ENCODE results near the gene GABBR2. TPM values are rescaled to one million over a fixed set of nuclear protein-coding genes. Genes with fewer than 3 reads are reported as not detected.

Gene GABBR2
- total RNA-seq, 1 donor from 2014 or later: not detected

DNA sequence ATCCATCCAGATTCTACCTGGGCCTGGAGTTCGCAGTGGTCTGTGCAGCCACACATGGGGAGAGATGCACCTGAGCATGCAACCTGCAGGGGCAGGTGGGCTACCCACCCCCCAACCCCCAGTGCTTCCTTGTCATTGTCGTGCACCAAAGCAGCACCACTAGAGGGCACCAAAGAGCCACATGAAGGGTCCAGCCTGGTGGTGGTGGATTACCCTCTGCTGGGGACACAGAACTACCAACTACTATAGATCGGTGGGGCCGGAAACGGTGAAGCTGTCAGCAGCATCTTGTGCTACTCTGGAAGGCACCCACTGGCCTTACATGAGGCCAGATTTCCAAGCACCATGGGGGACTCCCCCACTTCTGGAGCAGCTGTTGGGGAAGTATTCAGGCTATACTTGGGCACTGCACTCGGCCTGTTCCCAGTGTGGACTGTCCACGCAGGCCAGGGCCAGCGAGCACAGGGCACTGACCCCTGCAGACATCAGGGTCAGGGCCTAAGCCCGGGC lies 393.1 kb downstream of the GABBR2 start:
- no peak overlapping the region for H3K27ac Mint-ChIP-seq
- intact Hi-C loops (cut with micrococcal nuclease): loop anchor here (1.0 kb wide), 2 partner anchors 461 to 476 kb away; no protein-coding TSS in a partner anchor
- peaks cover 4% of the 10 kb centered on the region for H3K27me3 Mint-ChIP-seq (ENCODE audit: low read depth)
- no peaks in the 10 kb centered on the region for H3K36me3 Mint-ChIP-seq (ENCODE audit: low read depth)
- H3K4me1 Mint-ChIP-seq (ENCODE audit: low read depth): peaks cover 2% of the 10 kb centered on the region
- H3K4me3 Mint-ChIP-seq (ENCODE audit: low read depth): no peak overlapping the region
- peak; percentile 65 for DNase-seq (ENCODE audit: low spot score)
- H3K9me3 Mint-ChIP-seq: no peaks in the 10 kb centered on the region

DNA sequence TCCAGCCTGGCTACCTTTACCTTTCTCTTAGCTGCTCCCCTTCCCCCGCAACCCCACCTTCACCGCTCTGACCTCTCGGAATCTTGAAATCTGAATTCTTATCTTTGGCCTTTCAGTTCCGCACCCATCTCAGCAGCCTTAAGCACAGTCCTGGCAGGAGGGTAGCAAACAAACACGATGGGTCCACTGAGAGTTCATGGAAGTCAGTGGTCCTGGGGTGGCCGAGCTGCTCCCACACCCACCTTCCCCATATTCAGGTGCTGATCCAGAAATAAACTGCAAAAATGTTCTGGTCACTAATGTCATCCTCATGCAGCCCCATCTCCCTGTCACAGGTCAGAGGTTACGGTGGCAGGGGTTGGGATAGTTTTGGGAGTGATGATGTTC lies 393.7 kb downstream of the GABBR2 start:
- Mint-ChIP-seq H3K36me3 (ENCODE audit: low read depth) (no peaks in the 10 kb centered on the region), H3K4me1 (ENCODE audit: low read depth) (peaks cover 2% of the 10 kb centered on the region), H3K9me3 (no peaks in the 10 kb centered on the region), H3K4me3 (ENCODE audit: low read depth) (no peak overlapping the region), H3K27me3 (ENCODE audit: low read depth) (peaks cover 4% of the 10 kb centered on the region), H3K27ac (no peak overlapping the region)
- no peak for DNase-seq (ENCODE audit: low spot score)
- intact Hi-C loops (cut with micrococcal nuclease): loop anchor here (1.0 kb wide), 2 partner anchors 461 to 476 kb away; no protein-coding TSS in a partner anchor

DNA sequence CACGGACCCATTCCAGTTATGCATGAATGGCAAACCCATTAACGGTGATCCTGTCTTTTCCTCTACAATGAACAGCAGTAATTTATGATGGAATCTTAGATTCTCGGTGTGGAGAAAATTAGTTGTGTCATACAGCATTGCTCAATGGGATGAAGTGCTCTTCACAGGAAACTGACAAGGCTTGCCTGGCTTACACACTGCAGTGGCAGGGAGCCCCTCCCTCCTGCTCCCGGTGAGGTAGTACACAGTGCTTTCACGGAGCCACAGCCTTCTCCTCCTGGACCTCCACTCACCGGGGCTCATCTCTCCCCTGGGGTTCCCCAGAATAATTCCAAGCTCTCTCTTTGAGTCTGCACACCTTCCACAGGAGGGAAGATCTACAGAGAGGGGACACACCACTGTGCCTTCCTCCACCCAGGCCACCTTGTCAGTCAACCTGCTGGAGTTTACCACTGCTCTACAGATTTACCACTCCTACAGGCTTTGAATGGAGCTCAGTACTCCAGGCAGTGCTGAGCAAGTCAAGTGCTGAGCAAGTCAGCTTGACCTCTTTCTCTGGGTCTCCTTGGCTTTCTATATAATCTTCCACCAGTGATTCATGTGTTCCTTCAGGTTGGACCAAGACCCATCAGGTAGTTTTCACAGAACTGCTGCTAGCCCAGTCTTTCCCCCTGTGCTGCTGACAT lies 394.2 kb downstream of the GABBR2 start:
- no peaks in the 10 kb centered on the region for H3K9me3 Mint-ChIP-seq
- H3K36me3 Mint-ChIP-seq (ENCODE audit: low read depth): no peaks in the 10 kb centered on the region
- H3K4me1 Mint-ChIP-seq (ENCODE audit: low read depth): peaks cover 2% of the 10 kb centered on the region
- DNase-seq (ENCODE audit: low spot score): no peak
- no peak overlapping the region for H3K4me3 Mint-ChIP-seq (ENCODE audit: low read depth)
- intact Hi-C loops (cut with micrococcal nuclease): loop anchor here (1.0 kb wide), 2 partner anchors 462 to 477 kb away; no protein-coding TSS in a partner anchor
- H3K27ac Mint-ChIP-seq: no peak overlapping the region
- H3K27me3 Mint-ChIP-seq (ENCODE audit: low read depth): peaks cover 4% of the 10 kb centered on the region

DNA sequence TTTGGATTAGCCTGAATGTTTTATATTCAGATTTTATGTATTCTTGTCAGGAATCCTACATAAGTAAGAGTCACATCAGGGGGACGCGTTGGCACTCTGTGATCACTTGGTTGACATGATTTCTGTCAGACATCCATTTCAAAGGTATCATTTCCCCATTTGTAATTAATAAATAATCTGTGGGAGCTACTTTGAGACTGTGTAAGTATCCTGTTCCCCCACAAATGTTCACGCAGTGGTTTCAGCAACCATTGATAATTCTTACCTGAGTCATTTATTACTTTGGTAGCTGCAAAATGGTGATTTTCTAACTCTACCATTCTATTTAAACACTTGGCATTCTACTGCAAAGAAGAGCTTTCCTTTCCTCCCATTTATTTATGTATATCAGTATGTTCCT lies 396.4 kb downstream of the GABBR2 start:
- H3K27me3 Mint-ChIP-seq (ENCODE audit: low read depth): peaks cover 4% of the 10 kb centered on the region
- intact Hi-C loops (cut with micrococcal nuclease): no loop called here

DNA sequence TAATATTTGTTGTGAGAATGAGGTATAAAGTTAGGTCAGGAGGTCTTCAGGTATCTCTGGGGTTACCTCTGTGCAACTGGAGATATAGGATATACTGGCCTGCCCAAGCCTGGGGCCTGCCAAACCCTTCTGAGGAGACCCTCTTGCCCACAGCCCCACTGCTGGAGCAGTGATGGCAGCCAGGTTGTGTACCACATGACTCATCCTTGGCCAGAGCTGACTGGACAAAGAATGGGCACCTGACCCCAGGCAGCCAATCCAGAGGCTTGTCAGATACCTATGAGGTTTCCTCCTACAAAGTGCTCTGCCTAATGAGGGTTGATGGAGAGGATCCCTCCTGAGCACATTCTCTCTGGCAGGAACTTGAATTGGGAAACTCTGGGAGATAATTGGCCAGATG lies 397.2 kb downstream of the GABBR2 start:
- no peaks in the 10 kb centered on the region for H3K36me3 Mint-ChIP-seq (ENCODE audit: low read depth)
- H3K9me3 Mint-ChIP-seq: no peaks in the 10 kb centered on the region
- no peak overlapping the region for H3K27ac Mint-ChIP-seq
- no peak for DNase-seq (ENCODE audit: low spot score)
- H3K27me3 Mint-ChIP-seq (ENCODE audit: low read depth): peaks cover 4% of the 10 kb centered on the region
- H3K4me1 Mint-ChIP-seq (ENCODE audit: low read depth): peaks cover 2% of the 10 kb centered on the region
- no peak overlapping the region for H3K4me3 Mint-ChIP-seq (ENCODE audit: low read depth)
- intact Hi-C loops (cut with micrococcal nuclease): no loop called here

More for the DNA sequence above, 396.4 kb downstream of the GABBR2 start:
- Mint-ChIP-seq H3K36me3 (ENCODE audit: low read depth) (no peaks in the 10 kb centered on the region), H3K9me3 (no peaks in the 10 kb centered on the region), H3K4me1 (ENCODE audit: low read depth) (peaks cover 2% of the 10 kb centered on the region), H3K4me3 (ENCODE audit: low read depth) (no peak overlapping the region), H3K27ac (no peak overlapping the region)
- DNase-seq (ENCODE audit: low spot score): no peak

DNA sequence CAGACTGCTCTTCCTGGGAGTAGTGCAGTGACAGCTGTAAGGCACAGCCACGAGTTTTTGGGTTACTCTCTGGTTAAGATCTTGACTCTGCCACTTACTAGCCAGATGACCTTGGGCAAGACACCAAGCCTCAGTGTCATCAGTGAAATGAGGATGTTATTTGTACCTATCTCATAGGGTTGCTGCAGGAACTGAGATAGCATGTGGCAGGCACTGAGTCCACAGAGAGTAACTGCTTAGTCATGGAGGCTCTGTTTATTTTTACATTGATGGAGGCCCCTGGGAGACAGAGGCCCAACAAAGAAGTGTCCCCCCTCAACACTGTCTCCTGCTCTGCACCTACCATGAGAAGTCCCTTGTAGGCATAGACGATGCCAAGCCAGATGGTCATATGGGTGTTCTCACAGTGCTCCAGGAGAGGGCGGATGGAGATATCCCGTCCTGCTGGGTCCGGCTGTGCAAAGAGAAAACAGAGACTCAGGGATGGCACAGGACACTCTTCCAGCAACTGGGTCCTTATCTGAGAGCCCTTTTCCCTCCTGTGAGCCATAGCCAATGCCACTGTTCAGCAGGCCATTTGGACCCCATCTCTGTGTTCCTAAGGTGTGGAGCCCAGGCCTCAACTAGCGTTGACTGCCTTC lies 397.9 kb downstream of the GABBR2 start:
- no peak overlapping the region for H3K4me3 Mint-ChIP-seq (ENCODE audit: low read depth)
- no peak for DNase-seq (ENCODE audit: low spot score)
- peaks cover 4% of the 10 kb centered on the region for H3K27me3 Mint-ChIP-seq (ENCODE audit: low read depth)
- H3K36me3 Mint-ChIP-seq (ENCODE audit: low read depth): no peaks in the 10 kb centered on the region
- intact Hi-C loops (cut with micrococcal nuclease): no loop called here
- H3K4me1 Mint-ChIP-seq (ENCODE audit: low read depth): peaks cover 2% of the 10 kb centered on the region
- no peak overlapping the region for H3K27ac Mint-ChIP-seq
- H3K9me3 Mint-ChIP-seq: no peaks in the 10 kb centered on the region

DNA sequence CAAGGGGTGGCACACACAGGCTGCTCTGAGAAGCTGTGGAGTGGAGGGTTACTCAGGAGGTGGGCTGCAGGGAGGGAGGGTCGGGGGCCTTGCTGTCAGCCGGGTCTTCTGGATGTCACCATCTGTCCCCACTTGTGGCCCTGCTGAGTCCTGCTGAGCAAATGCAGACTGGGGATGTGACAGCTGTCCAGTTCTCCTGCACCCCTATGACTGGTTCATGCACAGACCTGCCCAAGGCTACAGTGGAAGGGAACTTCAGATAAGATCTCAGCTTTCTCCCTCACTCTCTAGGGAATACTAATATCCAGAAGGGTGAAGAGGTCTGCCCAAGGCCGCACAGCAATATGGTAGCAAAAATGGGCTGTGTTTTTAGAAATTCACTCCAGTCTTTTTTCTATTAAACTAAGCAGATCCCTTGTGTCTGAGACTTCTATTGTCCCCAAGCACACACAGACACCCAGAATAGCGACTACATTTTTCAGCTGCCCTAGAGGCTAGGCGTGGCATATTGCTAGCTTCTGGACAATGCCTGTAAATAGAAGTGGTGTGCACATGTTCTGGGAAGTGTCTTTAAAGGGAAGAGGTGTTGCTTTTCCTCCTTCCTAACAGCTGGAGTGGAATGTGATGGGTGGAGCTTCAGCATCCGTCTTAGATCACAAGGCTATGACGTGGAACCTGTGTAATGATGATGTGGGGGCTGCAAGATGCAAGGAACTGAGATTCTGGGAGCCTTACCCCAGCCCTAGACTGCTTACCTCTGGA lies 402.2 kb downstream of the GABBR2 start:
- Mint-ChIP-seq H3K9me3 (no peaks in the 10 kb centered on the region), H3K4me3 (ENCODE audit: low read depth) (no peak overlapping the region), H3K27ac (no peak overlapping the region), H3K4me1 (ENCODE audit: low read depth) (no peaks in the 10 kb centered on the region), H3K36me3 (ENCODE audit: low read depth) (no peaks in the 10 kb centered on the region), H3K27me3 (ENCODE audit: low read depth) (no peaks in the 10 kb centered on the region)
- intact Hi-C loops (cut with micrococcal nuclease): no loop called here
- no peak for DNase-seq (ENCODE audit: low spot score)

DNA sequence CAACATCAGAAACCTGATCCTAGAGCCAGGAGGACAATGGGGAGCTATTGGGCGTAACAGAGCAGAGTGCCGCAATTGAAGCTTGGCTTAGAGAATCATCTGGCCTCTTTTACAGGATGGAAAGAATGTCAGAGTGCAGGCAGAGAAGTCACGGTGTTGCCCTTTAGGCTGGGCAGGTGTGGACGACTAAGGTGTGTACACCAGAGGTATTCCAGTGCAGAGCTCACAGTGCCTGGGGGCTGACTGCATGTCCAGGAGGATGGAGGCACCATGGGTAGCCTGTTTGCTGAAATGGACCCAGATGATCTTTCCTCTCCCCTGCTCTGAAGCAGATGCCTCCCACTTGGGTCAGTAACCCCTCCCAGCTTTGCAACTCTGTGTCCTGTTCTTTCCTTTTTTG lies 404.4 kb downstream of the GABBR2 start:
- H3K27me3 Mint-ChIP-seq (ENCODE audit: low read depth): no peaks in the 10 kb centered on the region
- no peaks in the 10 kb centered on the region for H3K36me3 Mint-ChIP-seq (ENCODE audit: low read depth)
- H3K27ac Mint-ChIP-seq: no peak overlapping the region
- H3K9me3 Mint-ChIP-seq: no peaks in the 10 kb centered on the region
- intact Hi-C loops (cut with micrococcal nuclease): no loop called here
- peaks cover 3% of the 10 kb centered on the region for H3K4me1 Mint-ChIP-seq (ENCODE audit: low read depth)
- no peak overlapping the region for H3K4me3 Mint-ChIP-seq (ENCODE audit: low read depth)
- no peak for DNase-seq (ENCODE audit: low spot score)

DNA sequence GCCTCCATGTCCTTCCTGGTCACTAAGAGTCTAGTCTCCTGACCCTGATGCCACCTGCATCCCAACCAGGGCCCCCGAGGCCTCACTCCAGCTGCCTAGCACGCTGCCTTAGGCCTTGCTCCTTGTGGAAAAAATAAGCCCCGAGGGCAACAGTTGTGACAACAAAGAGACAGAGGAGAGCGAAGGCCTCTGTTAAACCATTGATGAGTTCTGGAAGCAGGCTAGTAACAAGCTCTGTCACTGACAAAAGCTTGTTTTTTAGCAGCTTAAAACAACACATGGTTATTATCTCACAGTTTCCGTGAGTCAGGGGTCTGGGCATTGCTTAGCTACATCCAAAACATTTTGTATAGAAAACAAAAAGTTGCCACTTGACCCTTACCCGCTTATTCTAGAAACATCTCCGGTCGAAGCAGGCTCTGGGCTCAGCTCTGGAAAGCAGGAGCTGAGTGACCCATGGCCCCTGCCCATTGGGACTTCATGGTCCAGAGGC lies 405.1 kb downstream of the GABBR2 start:
- Mint-ChIP-seq H3K27ac (no peak overlapping the region), H3K36me3 (ENCODE audit: low read depth) (no peaks in the 10 kb centered on the region), H3K4me3 (ENCODE audit: low read depth) (no peak overlapping the region), H3K4me1 (ENCODE audit: low read depth) (peaks cover 3% of the 10 kb centered on the region), H3K9me3 (no peaks in the 10 kb centered on the region), H3K27me3 (ENCODE audit: low read depth) (no peaks in the 10 kb centered on the region)
- intact Hi-C loops (cut with micrococcal nuclease): no loop called here
- no peak for DNase-seq (ENCODE audit: low spot score)

DNA sequence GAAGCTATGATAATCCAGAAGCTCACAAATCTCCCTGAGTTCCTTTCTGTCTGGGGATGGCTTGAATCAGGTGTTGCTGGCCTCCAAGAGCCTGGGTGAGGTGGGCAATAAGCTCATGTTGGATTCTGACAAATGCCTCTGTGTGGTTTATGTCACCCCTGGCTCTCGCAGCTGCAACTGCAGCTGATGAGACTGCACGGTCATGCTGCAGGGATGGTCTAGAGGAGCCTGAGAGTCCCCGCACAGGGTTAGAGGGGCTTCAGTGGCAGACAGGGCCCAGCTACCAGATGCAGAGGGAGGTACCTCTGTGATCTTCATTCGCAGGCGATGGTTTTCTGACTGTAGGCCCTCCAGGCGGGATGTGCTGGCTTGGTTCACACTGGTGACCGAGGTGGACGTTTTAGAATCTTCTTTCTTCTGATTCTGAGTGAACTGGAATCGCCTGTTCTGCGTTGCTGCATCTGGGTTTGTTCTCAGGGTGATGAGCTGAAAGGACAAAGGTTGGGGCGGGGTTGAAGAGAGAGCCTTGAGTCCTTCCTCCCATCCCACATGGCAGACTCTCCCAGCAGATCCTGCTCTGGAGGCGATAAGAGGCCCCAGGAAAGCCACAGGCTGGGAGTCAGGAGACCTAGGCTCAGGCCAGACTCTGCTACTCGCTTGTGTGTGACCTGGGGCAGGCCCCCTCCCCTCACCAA lies 405.6 kb downstream of the GABBR2 start:
- no peaks in the 10 kb centered on the region for H3K36me3 Mint-ChIP-seq (ENCODE audit: low read depth)
- DNase-seq (ENCODE audit: low spot score): no peak
- H3K27ac Mint-ChIP-seq: no peak overlapping the region
- H3K4me3 Mint-ChIP-seq (ENCODE audit: low read depth): no peak overlapping the region
- peaks cover under 1% of the 10 kb centered on the region for H3K27me3 Mint-ChIP-seq (ENCODE audit: low read depth)
- peaks cover 3% of the 10 kb centered on the region for H3K4me1 Mint-ChIP-seq (ENCODE audit: low read depth)
- no peaks in the 10 kb centered on the region for H3K9me3 Mint-ChIP-seq
- intact Hi-C loops (cut with micrococcal nuclease): no loop called here

DNA sequence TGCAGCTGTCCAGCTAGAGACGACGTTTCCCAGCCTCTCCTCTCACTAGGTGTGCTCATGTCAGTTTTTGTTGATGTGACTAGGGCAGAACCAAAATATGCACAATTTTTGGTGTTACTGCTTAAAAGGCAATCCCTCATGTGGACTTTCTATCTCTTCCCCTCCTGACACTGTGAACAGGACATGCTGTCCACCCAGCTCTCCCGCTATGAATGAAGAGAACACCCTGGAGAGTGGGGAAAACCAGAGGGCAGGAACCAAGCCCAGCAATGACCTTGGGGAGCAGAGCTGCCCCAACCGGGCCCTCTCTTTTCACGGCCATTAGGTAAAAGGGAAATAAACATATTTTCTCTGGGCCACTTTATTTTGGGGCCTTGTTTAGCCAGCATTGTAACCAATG lies 406.6 kb downstream of the GABBR2 start:
- Mint-ChIP-seq H3K9me3 (no peaks in the 10 kb centered on the region), H3K27me3 (ENCODE audit: low read depth) (peaks cover 3% of the 10 kb centered on the region), H3K4me1 (ENCODE audit: low read depth) (peaks cover 3% of the 10 kb centered on the region)

DNA sequence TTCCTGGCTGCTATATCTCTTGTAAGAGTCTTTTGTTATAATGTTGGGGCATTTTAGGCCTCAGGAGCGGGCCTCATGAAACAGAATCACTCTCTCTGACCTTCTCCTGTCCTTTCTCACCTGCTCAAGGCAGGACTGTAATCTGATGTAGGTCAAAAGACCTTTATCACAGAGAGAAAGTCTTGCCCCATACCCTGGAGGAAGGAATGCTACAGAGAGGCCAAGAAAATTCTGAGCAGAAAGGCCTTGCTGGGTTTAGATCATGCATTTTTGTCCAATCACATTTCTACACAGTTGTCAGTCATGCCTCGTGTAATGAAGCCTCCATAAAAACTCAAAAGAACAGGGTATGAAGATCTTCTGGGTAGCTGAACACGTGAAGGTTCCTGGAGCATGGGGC lies 408.1 kb downstream of the GABBR2 start:
- H3K36me3 Mint-ChIP-seq (ENCODE audit: low read depth): no peaks in the 10 kb centered on the region
- peaks cover 3% of the 10 kb centered on the region for H3K27me3 Mint-ChIP-seq (ENCODE audit: low read depth)
- H3K4me3 Mint-ChIP-seq (ENCODE audit: low read depth): no peak overlapping the region
- intact Hi-C loops (cut with micrococcal nuclease): no loop called here
- H3K9me3 Mint-ChIP-seq: no peaks in the 10 kb centered on the region
- peaks cover 3% of the 10 kb centered on the region for H3K4me1 Mint-ChIP-seq (ENCODE audit: low read depth)
- no peak for DNase-seq (ENCODE audit: low spot score)
- no peak overlapping the region for H3K27ac Mint-ChIP-seq

More for the DNA sequence above, 406.6 kb downstream of the GABBR2 start:
- H3K27ac Mint-ChIP-seq: no peak overlapping the region
- H3K36me3 Mint-ChIP-seq (ENCODE audit: low read depth): no peaks in the 10 kb centered on the region
- intact Hi-C loops (cut with micrococcal nuclease): no loop called here
- no peak for DNase-seq (ENCODE audit: low spot score)
- H3K4me3 Mint-ChIP-seq (ENCODE audit: low read depth): no peak overlapping the region

Data from activated T-helper 2 cell treated with anti-CD3 and anti-CD28 coated beads, Interferon-gamma antibody, Interleukin-2, Interleukin-4, amounts not matched to agents 10 μg/mL and 5 μg/mL and 100 μg/mL, durations not matched to agents 14 hours and 24 hours and 36 hours (primary cell).